ENCODE measurements around the gene FAM193B. TPM values are rescaled to one million over a fixed set of nuclear protein-coding genes. Genes with fewer than 3 reads are reported as not detected.
A peak's percentile ranks its signal among the peaks of the same experiment; 100 is the strongest.

Gene FAM193B
- polyA plus RNA-seq, 2 of the 4 experiments (the other 2 are of a cell fraction): 19.4 to 28.9 TPM

- H3K27ac ChIP-seq: peak overlapping the region; percentile 82 to 95
- H3K4me1 ChIP-seq: peaks cover 63% of the 10 kb centered on the region
- 26% methylated on average over 8 of the region's 11 CpGs for WGBS (ENCODE audit: missing lambda C conversion rate)
- peak overlapping the region; percentile 98 for H3K4me2 ChIP-seq
- ATAC-seq (peak; percentile 25 to 32), FAIRE-seq (no peak), DNase-seq (ENCODE audit: low read depth in 1 of 2, low spot score in 1 of 2) (peak; percentile 70 to 82)
- CTCF ChIA-PET: interaction anchor here (1.4 to 18.1 kb wide), 7 partner anchors 8 to 113 kb away, joined by 5 to 354 read pairs (median 100); partner anchors contain the start of genes DBN1, PDLIM7, PFN3 and PRR7
- POLR2A ChIA-PET: interaction anchor here (1.0 to 1.5 kb wide), 4 partner anchors 17 to 90 kb away, joined by 3 to 4 read pairs (median 4); no protein-coding TSS in a partner anchor
- H3K9me3 ChIP-seq: no peaks in the 10 kb centered on the region
- peak overlapping the region; percentile 63; the same call in 1 of the 3 replicates for H3K4me3 ChIP-seq
- no peak for TF ChIP-seq POLR2A (IDR thresholded peaks at IDR 0.05; ENCODE audit: low read length)
- TF ChIP-seq CTCF (IDR thresholded peaks at IDR 0.05): peak; percentile 34
- TF ChIP-seq MAX (IDR thresholded peaks at IDR 0.05): peak; percentile 47
- TF ChIP-seq PBX3 (IDR thresholded peaks at IDR 0.05): no peak
- TF ChIP-seq RAD21 (conservative IDR thresholded peaks at IDR 0.05 in 1 of 2, IDR thresholded peaks at IDR 0.05 in 1 of 2): no peak; a peak in 1 of 5 replicates
- no peak for TF ChIP-seq TFCP2L1 (CRISPR knock-in tag; IDR thresholded peaks at IDR 0.05)
- no peak for TF ChIP-seq RNF2 (IDR thresholded peaks at IDR 0.05; ENCODE audit: borderline replicate concordance, low read depth)
- peak; percentile 51 for TF ChIP-seq JUNB (IDR thresholded peaks at IDR 0.05)
- TF ChIP-seq ZSCAN20 (CRISPR knock-in tag; IDR thresholded peaks at IDR 0.05): no peak
- TF ChIP-seq FOSL2 (IDR thresholded peaks at IDR 0.05): peak; percentile 51
- TF ChIP-seq FOSL2 (CRISPR knock-in tag; IDR thresholded peaks at IDR 0.05): peak; percentile 83
- TF ChIP-seq CEBPB (IDR thresholded peaks at IDR 0.05): peak in 1 of 2 experiments; percentile 22; a peak in 1 of 4 replicates
- no peak for TF ChIP-seq RFX5 (IDR thresholded peaks at IDR 0.05)
- TF ChIP-seq, protein P1, sequence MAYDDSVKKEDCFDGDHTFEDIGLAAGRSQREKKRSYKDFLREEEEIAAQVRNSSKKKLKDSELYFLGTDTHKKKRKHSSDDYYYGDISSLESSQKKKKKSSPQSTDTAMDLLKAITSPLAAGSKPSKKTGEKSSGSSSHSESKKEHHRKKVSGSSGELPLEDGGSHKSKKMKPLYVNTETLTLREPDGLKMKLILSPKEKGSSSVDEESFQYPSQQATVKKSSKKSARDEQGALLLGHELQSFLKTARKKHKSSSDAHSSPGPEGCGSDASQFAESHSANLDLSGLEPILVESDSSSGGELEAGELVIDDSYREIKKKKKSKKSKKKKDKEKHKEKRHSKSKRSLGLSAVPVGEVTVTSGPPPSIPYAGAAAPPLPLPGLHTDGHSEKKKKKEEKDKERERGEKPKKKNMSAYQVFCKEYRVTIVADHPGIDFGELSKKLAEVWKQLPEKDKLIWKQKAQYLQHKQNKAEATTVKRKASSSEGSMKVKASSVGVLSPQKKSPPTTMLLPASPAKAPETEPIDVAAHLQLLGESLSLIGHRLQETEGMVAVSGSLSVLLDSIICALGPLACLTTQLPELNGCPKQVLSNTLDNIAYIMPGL (CRISPR knock-in tag; IDR thresholded peaks at IDR 0.05; ENCODE audit: borderline replicate concordance): no peak
- no peak for TF ChIP-seq ELK1 (IDR thresholded peaks at IDR 0.05; ENCODE audit: low read depth, low read length)
- no peak for TF ChIP-seq HEYL (CRISPR knock-in tag; IDR thresholded peaks at IDR 0.05)
- no peak for TF ChIP-seq EHF (CRISPR knock-in tag; IDR thresholded peaks at IDR 0.05)
- TF ChIP-seq ZFP36 (IDR thresholded peaks at IDR 0.05; ENCODE audit: borderline replicate concordance, partially characterized antibody): no peak
- TF ChIP-seq HOXA7 (CRISPR knock-in tag; IDR thresholded peaks at IDR 0.05): no peak
- no peak for TF ChIP-seq CBX2 (IDR thresholded peaks at IDR 0.05; ENCODE audit: borderline replicate concordance, low read depth)
- no peak for TF ChIP-seq NPAS2 (CRISPR knock-in tag; IDR thresholded peaks at IDR 0.05; ENCODE audit: borderline replicate concordance)
- TF ChIP-seq, protein P2, sequence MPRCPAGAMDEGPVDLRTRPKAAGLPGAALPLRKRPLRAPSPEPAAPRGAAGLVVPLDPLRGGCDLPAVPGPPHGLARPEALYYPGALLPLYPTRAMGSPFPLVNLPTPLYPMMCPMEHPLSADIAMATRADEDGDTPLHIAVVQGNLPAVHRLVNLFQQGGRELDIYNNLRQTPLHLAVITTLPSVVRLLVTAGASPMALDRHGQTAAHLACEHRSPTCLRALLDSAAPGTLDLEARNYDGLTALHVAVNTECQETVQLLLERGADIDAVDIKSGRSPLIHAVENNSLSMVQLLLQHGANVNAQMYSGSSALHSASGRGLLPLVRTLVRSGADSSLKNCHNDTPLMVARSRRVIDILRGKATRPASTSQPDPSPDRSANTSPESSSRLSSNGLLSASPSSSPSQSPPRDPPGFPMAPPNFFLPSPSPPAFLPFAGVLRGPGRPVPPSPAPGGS (IDR thresholded peaks at IDR 0.05): no peak
- TF ChIP-seq KDM5A (IDR thresholded peaks at IDR 0.05): no peak
- TF ChIP-seq SMC3 (IDR thresholded peaks at IDR 0.05): no peak
- TF ChIP-seq CHD4 (IDR thresholded peaks at IDR 0.05; ENCODE audit: borderline replicate concordance): no peak
- no peak for TF ChIP-seq ZC3H11A (IDR thresholded peaks at IDR 0.05)
- TF ChIP-seq RCOR1 (IDR thresholded peaks at IDR 0.05; ENCODE audit: low read depth, low read length): no peak
- TF ChIP-seq KDM1A (IDR thresholded peaks at IDR 0.05; ENCODE audit: low read depth): no peak
- TF ChIP-seq HOXB13 (CRISPR knock-in tag; IDR thresholded peaks at IDR 0.05; ENCODE audit: low read depth): no peak
- TF ChIP-seq FOXS1 (CRISPR knock-in tag; IDR thresholded peaks at IDR 0.05): no peak
- TF ChIP-seq GATA3 (IDR thresholded peaks at IDR 0.05; ENCODE audit: borderline replicate concordance): peak; percentile 47; the same call in 1 of the 2 replicates
- TF ChIP-seq NFE2L2 (conservative IDR thresholded peaks at IDR 0.05; ENCODE audit: low read length): no peak
- TF ChIP-seq RARB (CRISPR knock-in tag; IDR thresholded peaks at IDR 0.05): no peak
- TF ChIP-seq EHMT2 (IDR thresholded peaks at IDR 0.05; ENCODE audit: low read depth): no peak
- no peak for TF ChIP-seq MAFK (IDR thresholded peaks at IDR 0.05; ENCODE audit: partially characterized antibody)
These were observed 59.8 kb downstream of the FAM193B start for GRCh38 chr5:177494346-177495195.

All from A549 (cell line).